HG03571 (cell line): Measurements from ENCODE around the gene CALD1.

Source experiments
- ATAC-seq: cut with Tn5 transposase; IDR thresholded peaks from one replicate; pipeline ENCODE4 v1.9.1; 2021; ENCODE audit not compliant: unreplicated experiment

Gene CALD1

GRCh38 chr7:134778941-134779740, at the start of gene CALD1:
Gene CALD1, plus strand, starts transcription at chr7:134779634. Its CDS starts 88,100 bp downstream, at chr7:134867734.
- ATAC-seq, result no peak

- ATAC-seq, result no peak
Observed at GRCh38 chr7:134729895-134730294, 49.5 kb upstream of the CALD1 start.

- no peak for ATAC-seq
Observed at GRCh38 chr7:134730411-134730829, 49.0 kb upstream of the CALD1 start.

- ATAC-seq, result no peak
Observed at GRCh38 chr7:134731616-134732015, 47.8 kb upstream of the CALD1 start.

- no peak for ATAC-seq
Observed at GRCh38 chr7:134732728-134733127, 46.7 kb upstream of the CALD1 start.

- ATAC-seq, result no peak
Observed at GRCh38 chr7:134736381-134736780, 43.1 kb upstream of the CALD1 start.

- no peak for ATAC-seq
Observed at GRCh38 chr7:134737566-134738345, 41.7 kb upstream of the CALD1 start.

- no peak for ATAC-seq
Observed at GRCh38 chr7:134739362-134739761, 40.1 kb upstream of the CALD1 start.

- ATAC-seq, result no peak
Observed at GRCh38 chr7:134740376-134740775, 39.1 kb upstream of the CALD1 start.

GRCh38 chr7:134741907-134742635, 37.4 kb upstream of the CALD1 start:
- ATAC-seq, result no peak

GRCh38 chr7:134742688-134743350, 36.6 kb upstream of the CALD1 start:
- no peak for ATAC-seq

- ATAC-seq, result no peak
Observed at GRCh38 chr7:134744569-134744968, 34.9 kb upstream of the CALD1 start.

GRCh38 chr7:134747326-134747725, 32.1 kb upstream of the CALD1 start:
- ATAC-seq, result no peak

GRCh38 chr7:134750083-134751062, 29.1 kb upstream of the CALD1 start:
- ATAC-seq, result no peak

GRCh38 chr7:134752006-134752760, 27.3 kb upstream of the CALD1 start:
- ATAC-seq, result no peak

GRCh38 chr7:134755422-134756022, 23.9 kb upstream of the CALD1 start:
- no peak for ATAC-seq

- ATAC-seq, result no peak
Observed at GRCh38 chr7:134757938-134758337, 21.5 kb upstream of the CALD1 start.

GRCh38 chr7:134758981-134759380, 20.5 kb upstream of the CALD1 start:
- ATAC-seq, result no peak

- no peak for ATAC-seq
Observed at GRCh38 chr7:134761266-134761665, 18.2 kb upstream of the CALD1 start.
